ENCODE data around the gene RHOXF1. TPM values are rescaled to one million over a fixed set of nuclear protein-coding genes. Genes with fewer than 3 reads are reported as not detected.
"Not testable (repeated sequence)": the region's sequence is repeated elsewhere in the genome, so short reads cannot be mapped to it uniquely, and the experiment has no call there.

The RHOXF1 gene
- total and polyA plus RNA-seq, 2 experiments from 2014 or later, result 1.7 to 2.8 TPM

- Histone ChIP-seq H3K27me3 (no peaks in the 10 kb centered on the region), H3K4me1 (ENCODE audit: low read depth) (no peaks in the 10 kb centered on the region), H3K27ac (no peak overlapping the region), H3K4me3 (no peak overlapping the region), H3K9me3 (ENCODE audit: low read depth) (no peaks in the 10 kb centered on the region), H3K36me3 (no peaks in the 10 kb centered on the region)
- DNase-seq (ENCODE audit: low read depth in 1 of 2, low spot score in 1 of 2), result no peak
- TF ChIP-seq, protein P1, sequence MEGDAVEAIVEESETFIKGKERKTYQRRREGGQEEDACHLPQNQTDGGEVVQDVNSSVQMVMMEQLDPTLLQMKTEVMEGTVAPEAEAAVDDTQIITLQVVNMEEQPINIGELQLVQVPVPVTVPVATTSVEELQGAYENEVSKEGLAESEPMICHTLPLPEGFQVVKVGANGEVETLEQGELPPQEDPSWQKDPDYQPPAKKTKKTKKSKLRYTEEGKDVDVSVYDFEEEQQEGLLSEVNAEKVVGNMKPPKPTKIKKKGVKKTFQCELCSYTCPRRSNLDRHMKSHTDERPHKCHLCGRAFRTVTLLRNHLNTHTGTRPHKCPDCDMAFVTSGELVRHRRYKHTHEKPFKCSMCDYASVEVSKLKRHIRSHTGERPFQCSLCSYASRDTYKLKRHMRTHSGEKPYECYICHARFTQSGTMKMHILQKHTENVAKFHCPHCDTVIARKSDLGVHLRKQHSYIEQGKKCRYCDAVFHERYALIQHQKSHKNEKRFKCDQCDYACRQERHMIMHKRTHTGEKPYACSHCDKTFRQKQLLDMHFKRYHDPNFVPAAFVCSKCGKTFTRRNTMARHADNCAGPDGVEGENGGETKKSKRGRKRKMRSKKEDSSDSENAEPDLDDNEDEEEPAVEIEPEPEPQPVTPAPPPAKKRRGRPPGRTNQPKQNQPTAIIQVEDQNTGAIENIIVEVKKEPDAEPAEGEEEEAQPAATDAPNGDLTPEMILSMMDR (IDR thresholded peaks at IDR 0.05; ENCODE audit: low read depth, low read length), result no peak
Observed at GRCh38 chrX:120087289-120088017, 28.3 kb downstream of the RHOXF1 start.

DNA sequence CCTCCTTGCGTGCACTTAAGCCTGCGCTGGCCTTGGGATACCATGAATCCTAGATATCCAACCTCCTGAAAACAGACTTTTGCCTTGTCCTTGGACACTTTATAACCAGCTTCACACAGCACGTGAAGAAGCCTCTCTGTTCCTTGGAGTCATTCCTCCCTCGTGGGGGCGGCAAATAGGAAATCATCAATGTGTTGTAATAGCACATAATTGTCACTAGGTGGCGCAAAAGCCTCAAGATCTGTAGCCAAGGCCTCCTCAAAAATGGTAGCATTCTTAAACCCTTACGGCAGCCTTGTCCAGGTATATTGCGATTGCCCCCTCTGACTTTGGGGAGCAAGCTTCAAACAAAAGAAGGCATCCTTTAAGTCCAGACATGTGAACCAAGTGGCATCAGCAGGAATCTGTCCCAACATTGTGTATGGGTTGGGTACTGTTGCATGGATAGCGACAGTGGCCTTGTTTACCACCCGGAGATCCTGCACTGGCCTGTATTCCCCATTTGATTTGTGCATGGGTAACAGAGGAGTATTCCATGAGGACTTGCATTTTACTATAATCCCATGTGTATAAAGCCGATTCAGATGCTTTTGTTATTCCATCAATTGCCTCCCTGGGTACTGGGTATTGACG, 30.0 kb downstream of the RHOXF1 start:
- not testable (repeated sequence) for H3K27ac ChIP-seq; H3K4me1 ChIP-seq (ENCODE audit: low read depth); H3K27me3 ChIP-seq; H3K36me3 ChIP-seq; DNase-seq (ENCODE audit: low read depth in 1 of 2, low spot score in 1 of 2); H3K9me3 ChIP-seq (ENCODE audit: low read depth); H3K4me3 ChIP-seq

- not testable (repeated sequence) for H3K4me3 ChIP-seq; H3K9me3 ChIP-seq (ENCODE audit: low read depth); H3K27ac ChIP-seq; H3K36me3 ChIP-seq; H3K27me3 ChIP-seq; DNase-seq (ENCODE audit: low read depth in 1 of 2, low spot score in 1 of 2); H3K4me1 ChIP-seq (ENCODE audit: low read depth)
Observed at GRCh38 chrX:120077590-120077989, 38.1 kb downstream of the RHOXF1 start, which contains the start of gene RHOXF2B. TSS of gene RHOXF2B (minus strand) at chrX:120077690. CDS start at chrX:120077552, 138 bp downstream.

DNA sequence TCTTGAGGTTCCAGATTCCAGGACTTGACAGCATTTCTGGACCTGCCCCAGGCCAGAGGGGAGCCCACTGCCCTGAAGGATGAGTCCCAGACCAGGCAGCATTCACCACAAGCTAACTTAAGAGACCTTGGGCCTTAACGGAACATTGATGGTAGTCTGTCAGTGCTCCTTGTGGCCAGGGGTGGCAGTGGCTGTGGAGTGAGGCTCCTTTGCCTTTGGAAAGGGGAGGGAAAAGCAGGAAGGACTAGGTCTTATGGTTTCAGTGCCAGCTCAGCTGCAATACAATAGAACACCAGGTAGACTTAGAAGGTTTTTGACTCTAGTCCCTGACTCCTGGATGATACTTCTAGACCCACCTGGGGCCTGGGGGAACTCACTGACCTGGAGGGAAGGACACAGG, 49.5 kb downstream of the RHOXF1 start:
- H3K9me3 ChIP-seq (ENCODE audit: low read depth); H3K4me1 ChIP-seq (ENCODE audit: low read depth); DNase-seq (ENCODE audit: low read depth in 1 of 2, low spot score in 1 of 2); H3K4me3 ChIP-seq; H3K36me3 ChIP-seq; H3K27me3 ChIP-seq; H3K27ac ChIP-seq: not testable (repeated sequence)

Other genes starting within 250 kb of the RHOXF1 start
- gene RNF113A, start 244.2 kb downstream of the RHOXF1 start, total RNA-seq, result 35.7 and 42.9 TPM in 2 replicates
- gene RNF113A, start 244.2 kb downstream of the RHOXF1 start, polyA plus RNA-seq, result 26.0 and 28.3 TPM in 2 replicates
- 38.3 and 71.7 TPM in 2 replicates for gene NDUFA1, start 244.1 kb downstream of the RHOXF1 start, total RNA-seq
- gene NDUFA1, start 244.1 kb downstream of the RHOXF1 start, polyA plus RNA-seq, result 476 and 587 TPM in 2 replicates
- not detected in 2 replicates for gene AKAP14, start 220.0 kb downstream of the RHOXF1 start, total RNA-seq
- gene AKAP14, start 220.0 kb downstream of the RHOXF1 start, polyA plus RNA-seq, result not detected in 2 replicates
- 6.8 and 8.3 TPM in 2 replicates for gene NKAP, start 172.2 kb downstream of the RHOXF1 start, total RNA-seq
- 5.6 and 6.9 TPM in 2 replicates for gene NKAP, start 172.2 kb downstream of the RHOXF1 start, polyA plus RNA-seq
- gene RHOXF2B, start 38.2 kb downstream of the RHOXF1 start, total RNA-seq, result not detected in 2 replicates
- gene RHOXF2B, start 38.2 kb downstream of the RHOXF1 start, polyA plus RNA-seq, result not detected in 2 replicates
- gene RHOXF2, start 42.7 kb upstream of the RHOXF1 start, total RNA-seq, result not detected in 2 replicates
- gene RHOXF2, start 42.7 kb upstream of the RHOXF1 start, polyA plus RNA-seq, result 0.39 and 0.41 TPM in 2 replicates
- gene ZBTB33, start 134.9 kb upstream of the RHOXF1 start, total RNA-seq, result 8.9 and 11.4 TPM in 2 replicates
- gene ZBTB33, start 134.9 kb upstream of the RHOXF1 start, polyA plus RNA-seq, result 5.7 and 10.2 TPM in 2 replicates
- gene TMEM255A, start 195.5 kb upstream of the RHOXF1 start, total RNA-seq, result 2.3 and 3.1 TPM in 2 replicates
- gene TMEM255A, start 195.5 kb upstream of the RHOXF1 start, polyA plus RNA-seq, result 5.2 and 9.0 TPM in 2 replicates
- 0.11 and 0.45 TPM in 2 replicates for gene ATP1B4, start 246.2 kb upstream of the RHOXF1 start, total RNA-seq
- 0.34 TPM in 1 of 2 replicates, not detected in the other for gene ATP1B4, start 246.2 kb upstream of the RHOXF1 start, polyA plus RNA-seq